GM12891 (cell line): ENCODE measurements around the gene ZKSCAN1.

ENCODE experiments used
- POLR2A ChIP-seq: IDR thresholded peaks from 2 replicates; pipeline ENCODE4 v1.6.1; 2011; ENCODE audit warnings: low read depth, low read length, control low read depth
- POLR2AphosphoS5 ChIP-seq: IDR thresholded peaks from 2 replicates; pipeline ENCODE4 v1.6.1; 2011; ENCODE audit warnings: low read depth, low read length, control low read depth
- POU2F2 ChIP-seq: IDR thresholded peaks from 2 replicates; pipeline ENCODE4 v1.6.1; 2011; ENCODE audit warnings: low read depth, mild to moderate bottlenecking, control low read depth, low read length, moderate library complexity
- SPI1 ChIP-seq: IDR thresholded peaks from 2 replicates; pipeline ENCODE4 v1.6.1; 2011; ENCODE audit warnings: low read depth, low read length, control low read depth
- TAF1 ChIP-seq: IDR thresholded peaks from 2 replicates; pipeline ENCODE4 v1.6.1; 2011; ENCODE audit warnings: low read depth, low read length, control low read depth

GRCh38 chr7:100088095-100088620 is 72.8 kb downstream of the ZKSCAN1 start:
- TF ChIP-seq POLR2A (no peak), POLR2AphosphoS5 (no peak), TAF1 (no peak), SPI1 (no peak), POU2F2 (no peak)
